ENCODE data around the gene PRKAG1. TPM values are rescaled to one million over a fixed set of nuclear protein-coding genes. Genes with fewer than 3 reads are reported as not detected.
"Not testable (repeated sequence)": the region's sequence is repeated elsewhere in the genome, so short reads cannot be mapped to it uniquely, and the experiment has no call there.

PRKAG1 gene
- 52.4 and 95.9 TPM in 2 replicates for total RNA-seq (ENCODE audit: low replicate concordance)

DNA sequence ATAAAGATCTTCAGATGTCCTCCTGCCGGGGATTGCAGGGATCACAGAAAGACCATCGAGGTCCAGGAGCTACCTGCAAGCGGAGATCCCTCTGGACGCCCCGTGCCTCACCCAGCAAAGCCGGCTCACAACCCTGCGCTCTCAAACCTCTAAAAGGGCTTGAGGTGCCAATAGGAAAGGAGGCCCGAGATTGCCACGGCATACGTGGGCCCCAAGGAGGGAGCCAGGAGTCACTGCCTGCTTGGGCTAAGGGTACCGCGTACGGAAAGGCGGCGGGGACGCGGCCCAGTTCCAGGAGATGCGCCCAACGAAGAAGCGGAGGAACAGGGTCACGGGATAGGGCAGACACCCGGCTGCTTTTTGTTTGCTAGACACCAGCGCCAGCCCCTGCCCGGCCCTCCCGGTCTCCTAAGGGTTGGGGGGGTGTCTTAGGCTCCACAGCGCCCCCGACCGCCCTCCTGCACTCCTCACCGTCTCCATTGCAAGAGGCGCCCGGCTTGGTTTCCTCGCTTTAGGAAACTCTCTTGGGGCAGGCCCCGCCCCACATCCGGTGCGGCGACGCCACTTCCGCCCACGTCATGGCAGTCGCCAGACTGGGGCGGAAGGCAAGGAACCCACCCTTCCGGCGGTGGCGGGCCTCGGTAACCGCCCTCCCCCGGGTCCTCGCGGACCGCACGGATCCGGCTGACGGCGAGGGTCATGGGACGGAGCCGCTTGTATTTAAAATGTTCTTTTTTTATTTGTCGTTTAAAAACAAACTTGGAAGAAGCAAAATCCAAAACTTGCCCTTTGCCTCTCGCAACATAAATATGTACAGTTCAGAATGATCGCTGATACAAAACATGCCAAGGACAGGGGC, at the start of gene PRKAG1:
Gene PRKAG1 (minus strand): TSS at position 516 of the 859 bp plus-strand sequence. CDS start 36 bp downstream, at position 480.
- DNase-seq (ENCODE audit: low read depth): peak; percentile 96
- H3K4me3 ChIP-seq (ENCODE audit: low read depth, low read length): peak within 1 kb of the TSS; percentile 97
- TF ChIP-seq, protein P1, sequence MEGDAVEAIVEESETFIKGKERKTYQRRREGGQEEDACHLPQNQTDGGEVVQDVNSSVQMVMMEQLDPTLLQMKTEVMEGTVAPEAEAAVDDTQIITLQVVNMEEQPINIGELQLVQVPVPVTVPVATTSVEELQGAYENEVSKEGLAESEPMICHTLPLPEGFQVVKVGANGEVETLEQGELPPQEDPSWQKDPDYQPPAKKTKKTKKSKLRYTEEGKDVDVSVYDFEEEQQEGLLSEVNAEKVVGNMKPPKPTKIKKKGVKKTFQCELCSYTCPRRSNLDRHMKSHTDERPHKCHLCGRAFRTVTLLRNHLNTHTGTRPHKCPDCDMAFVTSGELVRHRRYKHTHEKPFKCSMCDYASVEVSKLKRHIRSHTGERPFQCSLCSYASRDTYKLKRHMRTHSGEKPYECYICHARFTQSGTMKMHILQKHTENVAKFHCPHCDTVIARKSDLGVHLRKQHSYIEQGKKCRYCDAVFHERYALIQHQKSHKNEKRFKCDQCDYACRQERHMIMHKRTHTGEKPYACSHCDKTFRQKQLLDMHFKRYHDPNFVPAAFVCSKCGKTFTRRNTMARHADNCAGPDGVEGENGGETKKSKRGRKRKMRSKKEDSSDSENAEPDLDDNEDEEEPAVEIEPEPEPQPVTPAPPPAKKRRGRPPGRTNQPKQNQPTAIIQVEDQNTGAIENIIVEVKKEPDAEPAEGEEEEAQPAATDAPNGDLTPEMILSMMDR (IDR thresholded peaks at IDR 0.05; ENCODE audit: insufficient read depth, low read length): peak; percentile 64

DNA sequence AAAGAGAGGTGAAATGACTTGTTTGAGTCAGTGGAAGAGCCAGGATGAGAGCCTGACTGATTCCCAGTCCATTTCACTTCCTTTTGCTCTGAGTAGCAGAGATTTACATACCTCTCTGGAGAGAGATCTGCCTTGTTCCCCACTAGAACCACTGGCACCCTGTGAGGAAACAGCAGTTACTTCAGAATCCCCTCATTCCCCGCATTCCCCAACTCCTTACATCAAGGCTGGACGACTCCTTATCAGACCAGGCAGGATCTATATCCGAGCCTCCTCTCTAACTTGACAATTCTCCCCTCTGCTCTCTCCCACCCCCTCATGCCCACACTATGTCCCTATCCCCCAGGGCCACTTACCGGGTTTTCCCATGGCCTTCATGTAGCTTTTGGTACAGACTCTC, 47.5 kb upstream of the PRKAG1 start:
- TF ChIP-seq, protein P1 (IDR thresholded peaks at IDR 0.05; ENCODE audit: insufficient read depth, low read length): no peak

DNA sequence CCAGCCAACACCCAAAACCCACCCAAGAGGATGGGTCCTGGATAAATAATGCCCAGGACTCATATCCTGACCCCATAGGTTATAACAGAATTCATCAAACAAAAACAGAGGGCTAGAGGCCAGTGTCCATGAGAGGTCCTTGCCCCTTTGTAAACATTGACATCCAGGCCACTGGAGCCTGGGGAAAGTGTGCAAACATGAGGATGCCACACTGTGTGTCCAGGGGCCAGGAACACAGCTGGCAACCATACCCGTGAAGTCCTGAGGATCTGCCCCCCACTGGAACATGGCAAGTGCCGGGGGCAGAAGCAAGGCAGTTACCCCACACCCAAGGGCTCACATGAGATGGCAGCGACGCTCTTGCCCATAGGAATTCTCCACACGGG, 46.2 kb upstream of the PRKAG1 start:
- H3K4me3 ChIP-seq (ENCODE audit: low read depth, low read length): no peak overlapping the region
- TF ChIP-seq, protein P1 (IDR thresholded peaks at IDR 0.05; ENCODE audit: insufficient read depth, low read length): no peak
- no peak for DNase-seq (ENCODE audit: low read depth)

More for the DNA sequence above, 47.5 kb upstream of the PRKAG1 start:
- no peak overlapping the region for H3K4me3 ChIP-seq (ENCODE audit: low read depth, low read length)
- DNase-seq (ENCODE audit: low read depth): no peak

DNA sequence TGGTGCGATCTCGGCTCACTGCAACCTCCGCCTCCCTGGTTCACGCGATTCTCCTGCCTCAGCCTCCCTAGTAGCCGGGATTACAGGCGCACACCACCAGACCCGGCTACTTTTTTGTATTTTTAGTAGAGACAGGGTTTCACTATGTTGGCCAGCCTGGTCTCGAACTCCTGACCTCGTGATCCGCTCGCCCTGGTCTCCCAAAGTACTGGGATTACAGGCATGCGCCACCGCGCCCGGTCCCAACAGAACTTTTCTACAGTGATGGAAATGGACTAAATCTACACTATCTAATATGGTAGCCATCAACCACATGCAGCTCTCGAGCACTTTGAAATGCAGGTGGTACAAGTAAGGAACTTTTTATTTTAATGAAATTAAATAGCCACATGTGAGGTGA, 43.3 kb upstream of the PRKAG1 start:
- H3K4me3 ChIP-seq (ENCODE audit: low read depth, low read length); DNase-seq (ENCODE audit: low read depth): not testable (repeated sequence)

DNA sequence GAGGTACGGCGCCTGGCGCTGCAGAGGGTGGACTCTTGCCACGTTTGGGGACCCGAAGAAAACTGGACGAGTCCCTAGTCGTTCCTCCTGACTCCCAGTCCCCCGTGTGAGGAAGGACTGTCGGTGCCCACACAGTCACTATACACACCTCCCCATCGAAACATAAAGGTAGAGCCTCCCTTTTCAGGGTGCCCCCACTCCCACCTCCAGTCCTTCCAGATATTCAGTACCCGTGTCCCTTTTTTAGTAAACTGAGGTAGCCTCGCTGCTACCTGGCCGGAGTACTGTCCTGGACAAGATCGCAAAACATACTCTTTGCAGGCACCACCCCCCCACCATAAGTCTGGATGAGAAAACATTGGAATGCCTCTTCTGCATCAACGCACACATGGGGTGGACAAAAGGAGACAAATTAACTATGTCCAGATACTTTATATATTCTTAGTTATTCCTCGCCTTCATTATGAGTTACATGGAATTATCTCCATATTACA, 42.6 kb upstream of the PRKAG1 start:
- TF ChIP-seq, protein P1 (IDR thresholded peaks at IDR 0.05; ENCODE audit: insufficient read depth, low read length): no peak
- peak overlapping the region; percentile 91 for H3K4me3 ChIP-seq (ENCODE audit: low read depth, low read length)
- no peak for DNase-seq (ENCODE audit: low read depth)

DNA sequence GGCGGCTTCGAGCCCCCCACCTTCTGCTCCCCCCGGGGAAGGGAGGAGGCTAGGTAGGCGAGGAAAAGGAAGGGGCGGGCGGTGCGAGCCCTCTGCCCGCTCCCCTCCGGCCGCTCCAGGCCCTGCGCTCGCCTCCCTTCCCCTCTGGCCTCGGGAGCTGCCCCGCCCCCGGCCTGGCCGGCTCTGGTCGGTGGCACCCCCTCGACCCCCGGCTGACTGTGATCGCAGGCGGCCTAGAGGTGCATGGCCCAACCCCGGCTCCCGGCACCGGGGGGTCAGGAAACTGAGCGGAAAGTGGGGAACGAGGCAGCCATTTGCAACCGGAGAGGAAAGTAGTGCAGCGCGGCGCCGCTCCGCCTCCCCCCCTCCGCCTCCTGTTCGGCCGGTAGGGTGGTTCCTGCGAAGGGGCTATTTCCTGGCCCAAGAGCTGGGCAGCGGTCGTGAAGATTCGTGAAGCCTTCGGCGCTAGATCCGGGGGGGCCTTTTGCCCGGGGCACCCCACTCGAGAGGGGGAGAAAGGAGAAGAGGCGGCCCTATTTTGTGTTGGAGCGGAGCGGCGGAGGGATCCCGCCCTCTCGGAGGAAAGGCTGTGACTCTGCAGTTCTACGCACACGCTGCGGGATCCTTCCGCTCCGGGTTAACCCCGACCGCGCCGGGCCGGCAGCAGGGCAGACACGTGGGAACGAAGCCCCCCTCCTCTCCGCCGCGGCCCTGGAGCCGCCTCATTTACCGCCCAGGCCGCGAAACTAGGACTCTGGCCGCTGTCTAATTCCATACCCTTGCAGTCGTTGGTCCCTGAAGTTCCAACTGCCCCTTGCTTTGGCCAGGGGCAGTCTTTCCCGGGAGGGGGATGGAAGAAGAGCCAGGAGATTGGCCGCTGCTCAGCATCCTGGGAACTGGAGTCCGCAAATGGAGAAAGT, 41.9 kb upstream of the PRKAG1 start, which contains the start of gene KMT2D:
Gene KMT2D (minus strand): TSS at position 558 of the 920 bp plus-strand sequence. CDS start 5,470 bp downstream, outside the sequence.
- peak; percentile 96 for DNase-seq (ENCODE audit: low read depth)
- TF ChIP-seq, protein P1 (IDR thresholded peaks at IDR 0.05; ENCODE audit: insufficient read depth, low read length): peak; percentile 54
- peak within 1 kb of the TSS; percentile 91 for H3K4me3 ChIP-seq (ENCODE audit: low read depth, low read length)
